KOPT-K1 (cell line): Measurements from ENCODE around the gene MLLT11.
A peak's percentile ranks its signal among the peaks of the same experiment; 100 is the strongest.

ENCODE experiments used
- H3K27ac ChIP-seq: fragments of 200-600 bp; sonication (generic); 2 replicates; pipeline ENCODE4 v1.5.1; 2016; ENCODE audit warnings: antibody characterized with exemption, mild to moderate bottlenecking, low read depth, low read length; ENCODE audit not compliant: poor library complexity, severe bottlenecking
- H3K36me3 ChIP-seq: fragments of 200-600 bp; sonication (generic); 2 replicates; pipeline ENCODE4 v1.5.1; 2017; ENCODE audit warnings: antibody characterized with exemption, mild to moderate bottlenecking, low read length, moderate library complexity; ENCODE audit not compliant: insufficient read depth
- H3K9me3 ChIP-seq: fragments of 200-600 bp; sonication (generic); 2 replicates; pipeline ENCODE4 v1.5.1; 2017; ENCODE audit warnings: antibody characterized with exemption, low read length, mild to moderate bottlenecking; ENCODE audit not compliant: insufficient read depth, poor library complexity, severe bottlenecking

The MLLT11 gene

DNA sequence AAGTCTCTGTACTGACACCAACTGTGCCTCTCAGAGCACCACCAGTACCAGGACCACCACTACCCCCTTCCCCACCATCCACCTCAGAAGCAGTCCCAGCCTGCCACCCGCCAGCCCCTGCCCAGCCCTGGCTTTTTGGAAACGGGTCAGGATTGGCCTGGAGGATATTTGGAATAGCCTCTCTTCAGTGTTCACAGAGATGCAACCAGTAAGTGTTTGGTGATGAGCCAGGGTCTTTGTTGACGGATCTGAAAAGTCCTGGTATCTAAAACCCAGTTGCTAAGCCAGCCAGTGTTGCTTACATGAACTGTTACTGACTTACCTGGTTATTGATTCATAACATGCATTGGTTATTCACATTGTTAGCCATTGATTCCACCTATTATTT lies 11.6 kb upstream of the MLLT11 start:
- no peak overlapping the region for H3K27ac ChIP-seq
- peaks cover 27% of the 10 kb centered on the region for H3K36me3 ChIP-seq
- H3K9me3 ChIP-seq, result no peaks in the 10 kb centered on the region

DNA sequence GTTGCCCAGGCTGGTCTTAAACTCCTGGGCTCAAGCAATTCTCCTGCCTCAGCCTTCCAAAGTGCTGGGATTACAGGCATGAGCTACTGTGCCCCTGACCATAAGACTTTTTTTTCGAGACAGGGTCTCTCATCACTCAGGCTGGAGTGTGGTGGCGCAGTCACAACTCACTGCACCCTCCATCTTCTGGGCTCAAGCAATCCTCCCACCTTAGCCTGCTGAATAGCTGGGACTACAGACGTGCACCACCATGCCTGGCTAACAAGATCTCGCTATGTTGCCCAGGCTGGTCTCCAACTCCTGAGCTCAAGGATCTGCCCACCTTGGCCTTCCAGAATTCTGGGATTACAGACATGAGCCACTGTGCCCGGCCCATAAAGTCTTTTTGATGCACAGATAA lies 10.7 kb upstream of the MLLT11 start:
- Histone ChIP-seq H3K27ac (no peak overlapping the region), H3K36me3 (peaks cover 36% of the 10 kb centered on the region), H3K9me3 (no peaks in the 10 kb centered on the region)

DNA sequence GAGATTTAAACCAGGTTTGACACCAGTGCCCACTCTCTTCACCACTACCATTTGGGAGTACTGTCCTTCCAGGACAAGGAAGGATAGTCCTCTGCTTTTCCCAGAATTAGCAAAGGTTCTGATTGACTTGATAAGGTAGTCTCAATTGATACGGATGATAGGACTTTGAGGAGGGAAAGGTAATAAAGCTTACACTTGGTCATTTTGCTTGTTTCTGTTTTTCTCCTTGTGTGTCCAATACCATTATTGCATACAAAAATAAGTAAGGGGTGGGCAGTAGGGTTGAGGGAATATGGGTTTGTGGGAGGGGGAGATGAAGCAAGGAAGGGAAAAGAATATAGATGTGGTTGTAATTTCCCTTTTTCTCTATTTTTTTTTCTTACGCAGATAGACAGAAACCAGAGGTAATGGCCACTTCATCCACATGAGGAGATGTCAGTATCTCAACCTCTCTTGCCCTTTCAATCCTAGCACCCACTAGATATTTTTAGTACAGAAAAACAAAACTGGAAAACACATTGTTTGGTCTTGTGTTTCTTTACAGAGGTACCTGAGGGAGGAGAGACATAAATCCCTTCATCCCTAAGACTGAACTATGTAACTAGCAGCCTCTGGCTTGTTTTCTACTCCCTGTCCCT lies 10.0 kb upstream of the MLLT11 start:
- Histone ChIP-seq H3K36me3 (peaks cover 43% of the 10 kb centered on the region), H3K9me3 (no peaks in the 10 kb centered on the region), H3K27ac (no peak overlapping the region)

DNA sequence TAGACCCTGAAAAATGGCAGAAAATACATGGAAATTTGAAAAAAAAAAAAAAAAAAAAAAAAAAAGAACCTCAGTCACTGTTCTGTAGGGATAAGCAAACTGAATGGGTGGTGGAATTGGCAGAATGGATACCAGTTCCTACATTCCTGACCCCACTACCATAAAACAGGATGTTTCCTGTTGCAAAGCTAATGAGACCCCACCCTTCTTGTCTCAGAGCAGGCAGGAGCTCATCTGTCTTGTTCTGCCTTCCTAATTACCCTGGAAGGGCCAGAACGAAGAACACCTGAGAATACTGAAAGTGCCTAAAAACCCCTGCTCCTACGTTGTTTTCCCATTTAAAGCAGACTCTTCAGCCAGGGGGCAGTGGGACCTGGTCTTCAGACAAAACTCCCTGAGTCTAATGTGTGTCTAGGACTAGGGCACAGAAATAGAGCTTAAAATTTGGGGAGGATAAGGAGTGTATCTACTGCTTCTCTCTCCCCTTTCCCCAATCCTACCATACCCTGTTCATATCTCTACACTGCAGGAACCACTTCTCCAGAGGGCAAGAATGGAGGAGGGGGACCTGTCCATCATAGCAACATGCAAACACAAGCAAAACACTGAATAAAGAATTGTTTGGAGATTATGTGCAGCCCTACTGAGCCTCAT lies 8.7 kb upstream of the MLLT11 start:
- H3K9me3 ChIP-seq, result no peaks in the 10 kb centered on the region
- H3K27ac ChIP-seq, result no peak overlapping the region
- H3K36me3 ChIP-seq, result peaks cover 52% of the 10 kb centered on the region

DNA sequence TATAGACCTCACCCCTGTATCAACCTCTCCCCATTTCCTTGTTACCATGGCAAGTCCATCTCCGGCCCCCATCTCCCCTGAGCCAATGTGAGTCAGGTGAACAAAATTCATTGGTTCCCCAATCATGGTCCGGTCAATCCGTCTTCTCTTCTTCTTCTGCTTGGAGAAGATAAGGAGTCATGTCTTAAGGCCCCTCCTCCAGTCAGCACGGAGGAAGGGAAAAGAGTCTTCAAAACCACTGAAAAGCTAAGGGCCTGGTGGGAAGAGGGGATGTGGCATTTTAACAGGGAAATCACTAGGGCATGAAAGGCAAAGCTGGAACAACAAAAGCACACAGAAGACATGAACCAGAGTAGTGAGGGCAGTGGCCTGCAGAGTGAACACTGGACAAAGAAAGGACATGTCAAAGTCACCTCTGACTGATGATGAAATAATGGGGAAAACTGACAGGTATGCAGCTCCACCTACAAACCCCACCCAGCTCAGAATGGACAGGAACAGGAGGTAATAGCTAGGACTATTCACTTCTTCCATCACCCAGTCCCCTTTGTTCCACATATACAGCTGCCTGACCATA lies 5.1 kb upstream of the MLLT11 start:
- H3K9me3 ChIP-seq, result no peaks in the 10 kb centered on the region
- no peak overlapping the region for H3K27ac ChIP-seq
- peaks cover 52% of the 10 kb centered on the region for H3K36me3 ChIP-seq

DNA sequence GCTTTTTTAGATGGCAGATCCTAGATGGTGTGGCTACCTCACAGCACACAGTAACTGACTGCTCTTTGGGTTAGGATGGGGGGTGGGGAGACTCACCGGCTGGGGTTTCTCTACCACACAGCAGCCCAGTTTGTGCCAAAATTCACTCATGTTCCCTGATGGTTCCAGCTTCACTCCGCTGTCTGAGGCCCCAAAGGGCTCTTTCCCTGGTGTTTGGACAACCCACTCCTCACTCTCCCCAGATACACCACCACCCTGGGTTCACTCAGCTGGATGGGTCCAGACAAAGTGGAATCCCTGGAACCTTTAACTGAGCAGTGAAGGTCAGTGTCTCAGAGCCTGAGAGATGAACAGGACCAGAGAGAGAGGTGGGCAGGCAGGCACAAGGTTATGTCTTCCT lies 4.6 kb upstream of the MLLT11 start:
- Histone ChIP-seq H3K9me3 (no peaks in the 10 kb centered on the region), H3K27ac (peak overlapping the region; percentile 58), H3K36me3 (peaks cover 52% of the 10 kb centered on the region)

DNA sequence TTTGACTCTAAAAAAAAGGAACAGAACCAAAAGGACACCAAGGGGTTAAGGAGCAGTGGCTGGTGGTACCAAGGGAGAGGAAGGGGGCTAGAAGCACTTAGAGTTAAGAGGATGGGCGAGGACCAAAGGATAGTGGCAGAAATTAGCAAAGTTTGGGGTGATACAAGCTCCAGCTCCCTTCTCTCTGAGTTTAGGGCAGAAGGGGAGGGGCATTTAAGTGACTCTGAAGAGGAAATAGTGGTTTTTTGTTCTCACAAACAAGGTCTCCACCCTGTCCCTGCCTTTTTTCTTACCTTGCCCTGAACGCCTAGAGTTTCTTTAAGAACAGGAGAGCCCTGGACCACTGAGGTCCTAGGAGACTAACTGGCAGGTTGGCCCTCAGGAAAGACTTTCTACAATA lies 4.0 kb upstream of the MLLT11 start:
- Histone ChIP-seq H3K36me3 (peaks cover 50% of the 10 kb centered on the region), H3K9me3 (no peaks in the 10 kb centered on the region), H3K27ac (peak overlapping the region; percentile 58)

DNA sequence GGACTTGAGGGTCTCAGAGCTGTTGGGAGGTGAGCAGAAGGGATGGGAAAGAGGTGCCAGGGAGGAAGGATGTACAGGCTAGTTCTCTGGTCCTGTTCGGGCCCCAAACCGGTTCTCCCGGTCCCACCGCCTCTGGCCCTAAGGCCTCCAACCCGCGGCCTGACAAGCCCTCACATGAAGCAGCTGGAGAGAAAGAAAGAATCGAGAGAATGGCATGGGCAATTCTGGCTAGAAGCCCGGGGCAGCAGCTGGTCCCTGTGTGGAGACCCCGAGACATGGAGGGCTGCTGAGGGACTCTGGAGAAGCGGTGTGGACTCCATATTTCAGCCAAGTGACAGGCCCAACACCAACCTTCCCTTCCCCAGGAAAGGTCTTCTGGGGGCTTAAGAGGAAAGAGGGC lies 1.5 kb upstream of the MLLT11 start:
- peak overlapping the region; percentile 84 for H3K27ac ChIP-seq
- no peaks in the 10 kb centered on the region for H3K9me3 ChIP-seq
- H3K36me3 ChIP-seq, result peaks cover 24% of the 10 kb centered on the region

DNA sequence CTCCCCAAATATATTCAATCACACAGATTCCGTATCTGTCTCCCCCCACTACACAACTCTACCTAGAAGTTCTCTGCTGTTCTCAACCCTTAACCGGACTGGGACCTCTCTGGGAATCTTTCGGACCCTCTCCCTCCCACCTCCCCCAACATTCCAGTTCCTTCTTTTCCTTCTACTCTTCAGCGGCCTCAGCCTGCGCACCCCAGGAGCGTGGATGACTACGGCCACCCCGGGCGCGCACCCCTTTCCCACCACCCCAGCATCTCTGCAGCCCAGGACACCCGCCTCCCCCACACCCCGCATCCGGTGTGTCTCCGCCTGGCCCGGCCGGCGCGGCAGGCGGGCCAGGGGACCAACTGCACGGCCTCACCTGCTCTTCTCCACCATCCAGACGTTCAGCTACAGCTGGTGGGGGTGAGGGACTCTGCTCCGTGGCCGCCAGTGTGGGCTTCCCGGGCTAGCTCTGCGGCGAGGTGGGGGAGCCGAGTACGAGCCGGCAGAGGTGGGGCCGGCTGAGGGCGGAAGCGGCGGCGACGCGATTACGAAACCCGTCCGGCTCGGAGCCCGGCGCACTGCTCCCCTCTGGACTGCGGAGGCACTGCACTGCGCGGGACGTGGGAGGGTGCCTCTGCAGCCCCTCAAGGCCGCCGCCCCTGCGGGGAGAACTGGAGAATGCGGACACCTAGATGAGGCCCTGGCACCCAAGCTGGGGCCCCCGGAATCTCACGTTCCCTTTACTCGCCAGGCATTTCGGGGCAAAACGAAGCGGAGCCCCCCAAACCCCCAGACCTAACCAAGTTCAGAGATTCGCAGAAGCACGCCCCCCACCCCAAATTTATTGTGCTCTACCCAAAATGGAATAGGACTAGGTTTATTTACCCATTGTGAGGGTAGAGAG lies 839 bp upstream of the MLLT11 start, which contains the start of gene CDC42SE1:
Gene CDC42SE1 (minus strand): TSS at position 514 of the 898 bp plus-strand sequence. CDS start 3,892 bp downstream, outside the sequence.
- Histone ChIP-seq H3K9me3 (no peaks in the 10 kb centered on the region), H3K27ac (peak within 1 kb of the TSS; percentile 84), H3K36me3 (peaks cover 18% of the 10 kb centered on the region)

DNA sequence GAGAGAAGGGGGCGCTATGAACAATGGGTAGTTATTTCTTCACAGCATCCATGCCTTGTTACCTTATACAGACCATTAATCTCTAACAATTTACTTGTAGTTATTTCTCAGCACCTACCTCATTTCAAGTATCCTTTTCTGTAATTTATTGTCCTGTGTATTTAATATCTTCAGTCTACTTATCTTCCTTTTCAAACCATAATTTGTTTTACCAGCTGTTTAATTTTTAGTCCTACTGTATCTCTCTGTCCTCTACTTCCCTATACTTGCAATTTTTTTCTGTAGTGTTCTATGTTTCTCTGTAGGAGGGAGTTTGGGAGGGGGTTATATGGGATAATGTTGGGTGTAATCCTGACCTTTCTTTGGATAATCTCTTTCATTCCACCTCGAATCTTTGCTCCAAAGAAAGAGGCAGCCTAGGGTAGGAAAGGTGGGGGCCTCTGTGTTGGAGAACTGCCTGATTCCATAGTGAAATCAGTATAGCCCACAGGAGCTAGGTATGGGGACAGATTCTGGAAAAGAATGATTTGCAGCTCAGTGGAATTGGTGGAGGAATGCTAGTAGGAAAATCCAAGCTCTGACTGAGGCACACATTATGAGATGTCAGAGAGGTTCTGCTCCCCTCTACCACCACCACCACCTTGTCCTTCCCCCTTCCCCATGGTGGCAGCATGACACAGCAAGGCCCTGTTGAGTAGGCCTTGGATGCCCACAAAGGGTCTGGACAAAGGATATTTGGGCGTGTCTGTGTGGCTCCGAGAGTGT lies 642 bp downstream of the MLLT11 start:
- H3K36me3 ChIP-seq, result peaks cover 4% of the 10 kb centered on the region
- no peaks in the 10 kb centered on the region for H3K9me3 ChIP-seq
- peak overlapping the region; percentile 84 for H3K27ac ChIP-seq

DNA sequence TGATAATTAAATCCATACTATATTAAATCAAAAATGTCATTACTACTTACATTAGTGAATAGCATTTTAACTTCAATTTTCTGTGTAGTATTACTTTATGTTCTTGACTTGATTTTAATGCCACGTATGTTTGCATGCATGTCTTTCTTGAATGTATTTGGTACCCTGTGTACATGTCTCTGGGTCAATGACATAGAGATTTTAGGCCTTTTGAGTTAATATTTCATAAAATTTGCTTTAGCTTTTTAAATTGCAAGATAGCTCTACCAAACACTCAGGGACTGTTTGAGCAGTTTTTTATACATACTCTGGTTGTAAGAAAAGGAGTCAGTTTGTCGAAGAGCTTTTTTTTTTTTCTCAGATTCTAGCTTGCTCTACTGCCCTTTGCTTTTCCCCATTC lies 1.5 kb downstream of the MLLT11 start:
- no peaks in the 10 kb centered on the region for H3K9me3 ChIP-seq
- peak overlapping the region; percentile 84 for H3K27ac ChIP-seq
- peaks cover 9% of the 10 kb centered on the region; the same call in 1 of the 2 replicates for H3K36me3 ChIP-seq

DNA sequence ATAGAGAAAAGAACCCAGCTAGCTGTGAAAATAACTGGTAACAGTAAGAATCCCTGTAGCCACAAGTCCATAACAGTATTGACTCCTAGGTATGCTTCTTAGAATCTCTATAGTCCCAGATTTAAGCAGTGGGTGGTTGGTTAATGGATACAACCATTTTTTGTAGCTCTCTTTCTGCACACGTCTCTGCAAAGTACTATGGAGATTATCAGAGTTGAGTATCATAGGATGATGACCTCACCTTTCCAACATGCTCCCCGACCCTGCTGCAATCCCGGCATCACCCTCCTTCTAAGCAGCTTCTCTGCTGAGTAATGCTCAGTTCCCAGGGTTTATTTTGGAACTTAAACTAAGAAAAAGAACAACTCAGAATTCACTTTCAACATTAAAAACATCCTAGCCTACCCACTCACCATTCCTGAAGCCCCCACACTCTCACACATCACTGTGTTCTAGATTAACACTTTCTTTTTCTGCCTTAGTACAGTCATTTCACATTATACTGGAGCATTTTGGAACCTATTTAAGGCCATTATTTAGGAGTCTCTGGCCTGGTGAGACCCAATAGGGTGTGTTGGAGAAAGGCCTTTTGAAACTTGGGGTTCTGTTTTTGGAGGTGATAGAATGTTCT lies 2.7 kb downstream of the MLLT11 start:
- Histone ChIP-seq H3K9me3 (no peaks in the 10 kb centered on the region), H3K27ac (no peak overlapping the region), H3K36me3 (peaks cover 18% of the 10 kb centered on the region)

DNA sequence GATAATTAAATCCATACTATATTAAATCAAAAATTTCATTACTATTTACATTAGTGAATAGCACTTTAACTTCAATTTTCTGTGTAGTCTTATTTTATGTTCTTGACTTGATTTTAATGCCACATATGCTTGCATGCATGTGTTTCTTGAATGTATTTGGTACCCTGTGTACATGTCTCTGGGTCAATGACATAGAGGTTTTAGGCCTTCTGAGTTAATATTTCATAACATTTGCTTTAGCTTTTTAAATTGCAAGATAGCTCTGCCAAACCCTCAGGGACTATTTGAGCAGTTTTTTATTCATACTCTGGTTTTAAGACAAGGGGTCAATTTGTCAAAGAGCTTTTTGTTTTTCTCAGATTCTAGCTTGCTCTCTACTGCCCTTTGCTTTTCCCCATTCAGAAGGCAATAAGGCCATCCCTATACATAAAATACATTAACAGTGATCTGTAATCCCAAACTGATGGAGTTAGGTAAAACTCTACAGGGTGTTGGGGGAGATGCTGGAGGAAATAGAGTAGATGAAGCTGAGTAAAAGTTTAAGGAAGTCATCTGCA lies 5.0 kb downstream of the MLLT11 start:
- Histone ChIP-seq H3K9me3 (no peaks in the 10 kb centered on the region), H3K27ac (no peak overlapping the region), H3K36me3 (peaks cover 22% of the 10 kb centered on the region)

DNA sequence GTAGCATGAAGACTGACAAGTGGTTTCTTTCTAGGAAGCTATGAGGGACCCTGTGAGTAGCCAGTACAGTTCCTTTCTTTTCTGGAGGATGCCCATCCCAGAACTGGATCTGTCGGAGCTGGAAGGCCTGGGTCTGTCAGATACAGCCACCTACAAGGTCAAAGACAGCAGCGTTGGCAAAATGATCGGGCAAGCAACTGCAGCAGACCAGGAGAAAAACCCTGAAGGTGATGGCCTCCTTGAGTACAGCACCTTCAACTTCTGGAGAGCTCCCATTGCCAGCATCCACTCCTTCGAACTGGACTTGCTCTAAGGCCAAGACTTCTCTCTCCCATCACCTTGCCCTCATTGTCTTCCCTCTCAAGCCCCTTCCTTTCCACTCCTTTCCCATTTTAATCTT lies 7.0 kb downstream of the MLLT11 start:
- peaks cover 22% of the 10 kb centered on the region for H3K36me3 ChIP-seq
- no peak overlapping the region for H3K27ac ChIP-seq

More for the DNA sequence above, 7.0 kb downstream of the MLLT11 start:
- H3K9me3 ChIP-seq, result no peaks in the 10 kb centered on the region
